ENCODE data around the gene PRIMA1.

The PRIMA1 gene

GRCh38 chr14:93753647-93754046 is 34.6 kb downstream of the PRIMA1 start:
- no peak for DNase-seq (ENCODE audit: low read depth, low spot score)

DNA sequence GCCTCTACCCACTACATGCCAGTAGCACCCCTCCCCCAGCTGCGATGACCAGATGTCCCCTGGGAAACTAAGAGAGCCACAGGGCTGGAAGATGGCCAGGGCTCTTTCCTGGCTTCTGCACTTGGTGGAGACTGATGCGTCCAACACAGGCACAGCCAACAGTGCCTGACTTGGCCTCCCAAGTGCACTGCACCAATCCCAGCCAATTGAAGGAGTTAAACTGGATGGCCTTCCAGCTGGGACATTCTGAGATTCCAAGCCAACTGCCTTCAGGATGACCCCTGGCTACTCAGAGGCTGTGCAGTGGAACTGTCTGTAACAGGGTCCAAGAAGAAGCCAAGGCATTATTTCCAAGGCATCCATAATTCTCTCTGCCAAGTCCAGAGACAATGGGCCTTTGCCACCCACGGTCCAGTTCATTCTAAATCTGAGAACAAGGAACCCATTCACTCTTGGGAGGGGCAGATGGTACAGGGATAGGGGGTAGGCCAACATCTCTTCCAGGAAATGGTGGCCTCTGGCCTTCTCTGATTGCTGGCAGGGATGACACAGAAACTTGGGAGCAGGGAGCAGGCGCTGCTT is 35.2 kb downstream of the PRIMA1 start:
- no peak for DNase-seq (ENCODE audit: low read depth, low spot score)

DNA sequence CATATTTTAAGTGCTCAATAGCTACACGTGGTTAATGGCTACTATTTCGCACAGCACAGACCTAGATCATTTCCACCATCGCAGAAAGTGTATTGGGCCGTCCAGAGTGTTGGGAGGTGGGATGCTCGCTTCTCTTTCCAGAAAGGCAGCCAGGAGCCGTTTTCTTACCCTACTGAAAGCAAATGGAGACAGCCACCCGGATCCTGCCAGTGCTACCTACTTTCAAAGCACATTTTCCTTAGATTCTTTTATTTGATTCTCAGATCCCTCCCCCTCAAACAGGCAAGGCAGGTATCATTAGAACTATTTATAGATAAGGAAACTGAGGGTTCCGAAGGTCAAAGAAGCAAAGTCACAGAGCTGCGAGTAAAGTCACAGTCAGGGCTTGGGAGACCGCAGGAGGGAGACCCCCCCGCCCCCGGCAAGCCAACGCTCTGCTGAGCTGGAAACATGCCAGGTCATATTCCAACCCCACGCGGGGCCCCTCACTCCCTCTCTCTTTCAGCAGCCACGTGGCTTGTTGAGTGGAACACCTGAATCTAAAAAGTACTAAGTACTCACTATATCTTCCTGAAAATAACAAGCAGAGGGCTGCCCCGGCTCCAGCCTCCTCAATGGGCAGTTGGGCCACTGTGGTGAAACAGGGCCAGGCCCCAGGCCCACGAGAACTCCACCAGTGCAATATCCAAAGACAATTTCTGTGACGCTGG is 36.2 kb downstream of the PRIMA1 start:
- DNase-seq (ENCODE audit: low read depth, low spot score), result no peak

DNA sequence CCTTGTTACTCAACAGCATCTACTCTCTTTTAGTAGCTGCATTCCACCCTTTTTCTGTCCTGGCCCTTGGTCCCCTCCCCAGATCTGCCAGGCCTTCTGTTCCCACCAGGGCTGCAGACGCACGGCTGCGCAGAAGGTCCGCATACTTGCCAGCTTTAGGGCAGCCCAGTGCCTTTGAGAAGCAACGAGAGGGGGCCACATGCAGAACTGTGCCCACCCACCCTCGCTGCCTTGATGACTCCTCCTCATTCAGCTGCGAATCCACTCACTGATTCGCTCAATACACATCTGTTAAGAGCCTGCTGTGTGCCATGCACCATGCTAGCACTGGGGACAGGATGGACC is 39.2 kb downstream of the PRIMA1 start:
- no peak for DNase-seq (ENCODE audit: low read depth, low spot score)

- DNase-seq (ENCODE audit: low read depth, low spot score), result no peak
Observed at GRCh38 chr14:93748208-93749075, 39.8 kb downstream of the PRIMA1 start.

- no peak for DNase-seq (ENCODE audit: low read depth, low spot score)
Observed at GRCh38 chr14:93747560-93747959, 40.7 kb downstream of the PRIMA1 start.

DNA sequence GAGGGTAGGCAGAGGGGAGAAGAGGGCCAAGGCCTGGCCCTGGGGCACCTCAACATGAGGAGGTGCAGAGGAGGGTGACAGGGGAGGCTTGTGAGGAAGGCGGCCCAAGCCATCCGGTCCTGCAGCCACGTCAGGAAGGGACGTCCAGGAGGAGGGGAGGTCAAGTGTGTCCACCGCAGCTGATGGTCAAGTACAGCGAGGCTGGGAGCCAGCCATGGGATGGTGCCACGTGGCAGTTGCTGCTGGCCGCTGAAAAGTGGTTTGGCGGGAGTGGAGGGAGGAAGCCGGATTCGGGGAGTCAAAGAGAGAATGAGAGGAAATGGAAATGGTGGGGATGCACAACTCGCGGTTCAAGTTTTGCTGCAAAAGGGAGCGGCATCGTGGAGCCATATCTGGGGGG is 41.2 kb downstream of the PRIMA1 start:
- no peak for DNase-seq (ENCODE audit: low read depth, low spot score)

GRCh38 chr14:93745603-93746273 is 42.5 kb downstream of the PRIMA1 start:
- DNase-seq (ENCODE audit: low read depth, low spot score), result no peak

DNA sequence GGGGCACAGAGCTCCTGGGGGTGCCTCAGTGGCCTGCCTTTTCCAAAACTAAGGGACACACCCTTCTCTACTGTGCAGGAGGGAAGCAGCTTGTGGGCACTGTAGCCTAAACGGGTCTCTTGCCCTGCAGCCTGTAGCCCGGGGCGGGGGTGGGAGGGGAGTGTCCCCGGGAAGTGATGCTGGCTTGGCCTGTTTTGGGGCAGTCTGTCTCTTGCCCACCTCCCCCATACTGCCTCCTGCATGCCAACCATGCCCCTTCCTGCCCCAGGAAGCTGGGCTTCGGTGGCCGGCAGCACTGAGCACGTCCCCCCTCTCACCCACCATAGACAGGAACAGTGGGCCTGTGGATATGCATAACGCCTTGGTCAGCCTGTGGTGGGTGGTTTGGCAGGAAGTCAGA is 43.4 kb downstream of the PRIMA1 start:
- DNase-seq (ENCODE audit: low read depth, low spot score), result no peak

DNA sequence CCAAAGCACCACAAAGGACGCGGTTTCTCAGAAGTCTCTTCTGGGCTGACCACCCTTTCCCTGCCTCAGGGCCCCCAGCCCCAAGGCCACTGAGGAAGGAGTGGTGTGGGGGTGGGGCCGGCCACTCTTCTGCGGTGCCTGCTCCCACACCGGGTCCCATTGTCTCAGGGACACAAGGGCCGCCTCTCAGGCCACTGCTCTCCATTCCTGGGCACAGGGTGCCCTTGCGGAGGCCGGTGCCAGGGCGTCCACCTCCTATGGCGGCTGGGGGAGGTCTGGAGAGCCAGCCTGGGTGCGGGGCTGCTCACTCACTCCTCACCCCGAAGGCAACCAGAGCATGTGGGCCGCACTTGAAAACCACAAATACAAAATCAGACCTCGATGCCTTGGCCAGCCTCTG is 44.1 kb downstream of the PRIMA1 start:
- no peak for DNase-seq (ENCODE audit: low read depth, low spot score)

GRCh38 chr14:93743270-93744060 is 44.8 kb downstream of the PRIMA1 start:
- DNase-seq (ENCODE audit: low read depth, low spot score), result no peak

DNA sequence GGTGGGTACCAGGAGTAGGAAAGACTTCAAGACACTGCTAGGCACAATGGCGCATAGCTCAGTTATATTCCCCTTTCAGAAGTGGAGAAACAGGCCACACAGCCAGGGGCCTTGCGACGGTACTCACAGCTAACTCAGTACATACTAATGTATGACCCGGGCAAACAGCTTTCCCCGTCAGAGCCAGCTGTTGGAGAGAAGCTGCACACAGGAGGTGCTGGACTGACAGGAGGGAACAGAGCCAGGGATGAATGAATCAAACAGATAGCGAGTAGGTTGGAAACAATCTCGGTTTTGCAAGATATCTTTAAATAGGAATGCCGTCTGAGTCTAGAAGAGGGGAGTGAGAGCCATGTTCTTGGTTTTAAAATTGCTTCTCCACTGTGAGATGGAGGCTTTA is 45.5 kb downstream of the PRIMA1 start:
- DNase-seq (ENCODE audit: low read depth, low spot score), result no peak

GRCh38 chr14:93741556-93742230 is 46.6 kb downstream of the PRIMA1 start:
- DNase-seq (ENCODE audit: low read depth, low spot score), result no peak

DNA sequence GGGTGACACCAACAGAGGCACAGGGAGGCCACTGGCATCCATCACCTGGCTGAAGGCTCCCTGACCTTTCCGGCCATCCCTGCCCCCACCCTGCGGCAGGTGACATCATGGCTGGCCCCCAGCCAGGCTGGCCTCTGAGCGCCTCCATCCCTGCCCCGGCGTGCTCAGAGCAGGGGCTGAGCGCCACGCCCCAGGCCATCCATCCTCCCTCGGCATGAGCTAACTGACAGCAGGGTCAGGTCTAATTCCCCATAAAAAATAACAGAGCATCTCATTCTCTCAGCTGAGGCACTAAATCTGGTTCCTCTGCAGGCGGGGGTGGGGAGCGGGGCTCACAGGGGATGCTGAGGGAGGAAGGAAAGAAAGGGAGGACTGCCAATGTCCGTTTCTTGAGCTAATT is 50.7 kb downstream of the PRIMA1 start:
- DNase-seq (ENCODE audit: low read depth, low spot score), result no peak

- no peak for DNase-seq (ENCODE audit: low read depth, low spot score)
Observed at GRCh38 chr14:93736378-93737014, 51.8 kb downstream of the PRIMA1 start.

DNA sequence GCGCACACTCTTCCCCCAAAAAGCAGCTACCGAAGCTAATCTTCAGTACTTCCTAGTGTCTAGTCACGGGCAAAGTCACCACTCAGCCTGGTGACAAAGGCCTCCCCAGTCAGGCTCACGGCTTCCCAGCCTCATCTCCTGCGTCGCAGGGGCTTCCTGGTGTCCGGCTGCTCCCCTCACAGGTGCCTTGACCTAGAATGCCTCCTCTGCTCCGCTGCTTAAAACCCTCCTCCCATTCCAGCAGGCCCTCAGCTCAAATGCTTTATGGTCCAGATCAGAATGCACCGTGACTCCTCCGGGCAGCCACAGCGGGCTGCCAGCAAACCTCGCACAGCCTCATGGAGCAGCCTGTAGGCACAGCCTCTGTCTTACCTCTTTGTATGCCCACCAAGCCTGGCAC is 53.1 kb downstream of the PRIMA1 start:
- DNase-seq (ENCODE audit: low read depth, low spot score), result no peak

DNA sequence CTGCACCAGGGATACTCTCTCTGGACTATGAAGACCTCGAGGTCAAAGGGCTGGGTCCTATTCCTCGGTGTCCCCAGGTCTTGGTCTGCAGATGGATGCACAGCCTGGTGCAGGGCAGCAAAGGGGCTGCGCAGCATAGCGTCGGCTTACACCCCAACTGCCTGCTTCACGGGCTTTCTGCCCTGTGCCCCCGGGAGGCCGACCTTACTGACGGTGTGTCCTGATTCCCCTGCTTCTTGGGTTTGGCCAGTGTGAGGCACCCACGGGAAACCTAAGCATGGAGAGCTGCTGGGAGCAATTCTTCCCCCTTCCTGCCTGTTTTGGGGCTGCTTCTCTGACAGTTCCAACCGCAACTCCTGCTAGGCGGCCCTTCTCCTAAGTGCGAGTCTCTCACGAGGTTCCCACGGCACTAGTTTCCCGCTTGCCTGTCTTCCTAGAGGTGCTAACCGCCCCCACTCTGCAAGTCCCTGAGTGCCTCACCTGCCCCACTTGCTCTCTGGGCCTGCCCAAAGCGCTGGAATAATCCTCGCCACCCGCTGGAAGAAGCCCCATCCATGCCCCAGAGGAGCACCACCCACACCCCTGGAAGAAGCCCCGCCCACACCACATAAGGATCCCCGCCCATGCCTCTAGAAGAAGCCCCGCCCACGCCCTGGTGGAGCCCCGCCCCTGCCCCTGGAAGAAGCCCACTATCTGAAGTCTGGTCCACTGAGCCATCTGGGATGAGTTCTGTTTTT is 54.0 kb downstream of the PRIMA1 start:
- no peak for DNase-seq (ENCODE audit: low read depth, low spot score)

- no peak for DNase-seq (ENCODE audit: low read depth, low spot score)
Observed at GRCh38 chr14:93733631-93734030, 54.7 kb downstream of the PRIMA1 start.

DNA sequence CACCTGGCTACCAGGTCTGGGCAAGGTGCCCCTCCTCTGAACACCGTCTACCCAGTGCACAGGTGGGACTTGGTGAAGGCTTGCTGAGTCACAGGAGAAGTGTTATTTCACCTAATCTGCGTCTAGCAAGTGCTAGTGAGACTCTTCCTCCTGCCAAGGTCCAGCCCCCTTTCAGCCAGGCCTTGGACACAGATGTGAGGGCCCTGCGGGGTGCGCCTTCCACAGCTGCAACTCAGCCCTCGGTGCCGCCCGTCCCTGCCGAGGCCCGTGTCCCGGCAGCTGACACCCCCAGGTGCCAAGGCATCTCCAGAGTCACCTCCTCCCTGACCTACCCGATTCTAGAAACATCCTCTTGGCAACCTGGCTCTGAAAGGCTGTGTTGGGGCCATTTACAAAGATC is 55.1 kb downstream of the PRIMA1 start:
- DNase-seq (ENCODE audit: low read depth, low spot score), result no peak

GRCh38 chr14:93732524-93732923 is 55.8 kb downstream of the PRIMA1 start:
- DNase-seq (ENCODE audit: low read depth, low spot score), result no peak

Measured in astrocyte of the hippocampus (primary cell).